Activated CD4-positive, alpha-beta T cell treated with anti-CD3 and anti-CD28 coated beads for 36 hours (primary cell): Measurements from ENCODE around the gene BDP1. TPM values are rescaled to one million over a fixed set of nuclear protein-coding genes. Genes with fewer than 3 reads are reported as not detected.
"Not testable (repeated sequence)": the region's sequence is repeated elsewhere in the genome, so short reads cannot be mapped to it uniquely, and the experiment has no call there.

Experiments
- ATAC-seq: fragments of 200-7000 bp; cut with Tn5 transposase; one replicate; pipeline ENCODE4 v1.10.0; 2021; ENCODE audit warnings: mild to moderate bottlenecking, moderate library complexity
- CTCF ChIA-PET: fragments of 350-600 bp; sonication (Branson Sonifier 250); formaldehyde crosslinking; loops from one replicate; lab custom pipeline; 2021; ENCODE audit warnings: antibody characterized with exemption; lab: Charles Lee
- POLR2A ChIA-PET: fragments of 350-600 bp; sonication (Branson Sonifier 250); formaldehyde crosslinking; loops from one replicate; lab custom pipeline; 2021; ENCODE audit warnings: antibody characterized with exemption, inconsistent platforms; lab: Charles Lee
- DNase-seq: peaks from one replicate; pipeline ENCODE4 v3.0.0-alpha.2; 2020
- H3K27ac Mint-ChIP-seq: one replicate; pipeline ENCODE4 v1.8.0; 2021; ENCODE audit warnings: mixed read lengths
- H3K27me3 Mint-ChIP-seq: one replicate; pipeline ENCODE4 v1.8.0; 2021; ENCODE audit warnings: mixed read lengths
- H3K36me3 Mint-ChIP-seq: one replicate; pipeline ENCODE4 v1.8.0; 2021; ENCODE audit warnings: low read depth, mixed read lengths
- H3K4me1 Mint-ChIP-seq: one replicate; pipeline ENCODE4 v1.8.0; 2021; ENCODE audit warnings: mixed read lengths
- H3K4me3 Mint-ChIP-seq: one replicate; pipeline ENCODE4 v1.8.0; 2021; ENCODE audit warnings: mild to moderate bottlenecking, moderate library complexity, mixed read lengths
- H3K9me3 Mint-ChIP-seq: one replicate; pipeline ENCODE4 v1.8.0; 2021; ENCODE audit warnings: low read depth, mixed read lengths
- intact Hi-C, 2 experiments: fragments of 100-400 bp; cut with DNase I in 1 of 2; cut with micrococcal nuclease in 1 of 2; formaldehyde crosslinking; loops; one replicate each; pipeline versions ENCODE4 v1.14.2 to v1.15.1; 2022 to 2024; cut with DNase I, micrococcal nuclease
- total RNA-seq, 2 experiments: library from RNA; stranded (reverse); gene quantifications; one replicate each; pipeline ENCODE4 v1.2.3, GENCODE V29; 2021

BDP1 gene, protein sequence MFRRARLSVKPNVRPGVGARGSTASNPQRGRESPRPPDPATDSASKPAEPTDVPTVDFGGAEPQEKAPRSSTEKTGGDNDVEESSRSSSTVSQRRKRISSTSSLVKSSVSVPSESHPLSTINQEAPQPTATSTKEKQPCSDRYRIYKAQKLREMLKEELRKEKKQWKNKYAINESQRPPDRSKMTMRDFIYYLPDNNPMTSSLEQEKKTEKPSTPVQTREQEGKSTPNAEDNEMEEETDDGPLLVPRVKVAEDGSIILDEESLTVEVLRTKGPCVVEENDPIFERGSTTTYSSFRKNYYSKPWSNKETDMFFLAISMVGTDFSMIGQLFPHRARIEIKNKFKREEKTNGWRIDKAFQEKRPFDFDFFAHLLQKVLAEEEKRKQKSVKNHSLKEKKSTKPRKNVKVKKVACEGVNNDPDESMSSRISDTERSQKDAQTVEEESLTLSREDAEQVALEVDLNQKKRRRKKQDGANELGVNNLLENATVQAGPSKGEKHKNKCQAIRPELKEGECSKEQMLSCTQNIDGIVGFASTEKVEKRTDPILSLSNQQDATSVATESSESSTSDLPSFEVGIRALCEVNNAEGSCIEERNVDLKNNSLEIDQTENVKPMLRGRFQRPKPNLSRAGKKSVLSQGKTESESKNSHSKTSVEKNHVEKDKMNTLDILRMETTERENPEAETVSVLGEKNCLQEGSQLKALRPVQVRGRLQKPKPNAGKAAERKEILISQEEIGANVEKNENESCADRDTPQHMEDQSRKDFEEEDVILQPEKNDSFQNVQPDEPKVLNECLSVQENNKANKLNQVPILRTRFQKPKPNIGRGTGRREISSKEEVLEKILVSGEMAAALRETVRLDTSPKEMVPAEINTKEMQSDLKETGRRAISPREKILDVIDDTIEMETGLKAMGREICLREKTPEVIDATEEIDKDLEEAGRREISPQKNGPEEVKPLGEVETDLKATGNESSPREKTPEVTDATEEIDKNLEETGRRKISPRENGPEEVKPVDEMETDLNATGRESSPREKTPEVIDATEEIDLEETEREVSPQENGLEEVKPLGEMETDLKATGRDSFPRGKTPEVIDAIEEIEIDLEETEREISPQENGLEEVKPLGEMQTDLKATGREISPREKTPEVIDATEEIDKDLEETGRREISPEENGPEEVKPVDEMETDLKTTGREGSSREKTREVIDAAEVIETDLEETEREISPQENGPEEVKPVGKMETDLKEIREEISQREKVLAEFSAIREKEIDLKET (N-terminal part only)
- 10 to 100 TPM; 27.2 to 30.1 TPM for total RNA-seq

DNA sequence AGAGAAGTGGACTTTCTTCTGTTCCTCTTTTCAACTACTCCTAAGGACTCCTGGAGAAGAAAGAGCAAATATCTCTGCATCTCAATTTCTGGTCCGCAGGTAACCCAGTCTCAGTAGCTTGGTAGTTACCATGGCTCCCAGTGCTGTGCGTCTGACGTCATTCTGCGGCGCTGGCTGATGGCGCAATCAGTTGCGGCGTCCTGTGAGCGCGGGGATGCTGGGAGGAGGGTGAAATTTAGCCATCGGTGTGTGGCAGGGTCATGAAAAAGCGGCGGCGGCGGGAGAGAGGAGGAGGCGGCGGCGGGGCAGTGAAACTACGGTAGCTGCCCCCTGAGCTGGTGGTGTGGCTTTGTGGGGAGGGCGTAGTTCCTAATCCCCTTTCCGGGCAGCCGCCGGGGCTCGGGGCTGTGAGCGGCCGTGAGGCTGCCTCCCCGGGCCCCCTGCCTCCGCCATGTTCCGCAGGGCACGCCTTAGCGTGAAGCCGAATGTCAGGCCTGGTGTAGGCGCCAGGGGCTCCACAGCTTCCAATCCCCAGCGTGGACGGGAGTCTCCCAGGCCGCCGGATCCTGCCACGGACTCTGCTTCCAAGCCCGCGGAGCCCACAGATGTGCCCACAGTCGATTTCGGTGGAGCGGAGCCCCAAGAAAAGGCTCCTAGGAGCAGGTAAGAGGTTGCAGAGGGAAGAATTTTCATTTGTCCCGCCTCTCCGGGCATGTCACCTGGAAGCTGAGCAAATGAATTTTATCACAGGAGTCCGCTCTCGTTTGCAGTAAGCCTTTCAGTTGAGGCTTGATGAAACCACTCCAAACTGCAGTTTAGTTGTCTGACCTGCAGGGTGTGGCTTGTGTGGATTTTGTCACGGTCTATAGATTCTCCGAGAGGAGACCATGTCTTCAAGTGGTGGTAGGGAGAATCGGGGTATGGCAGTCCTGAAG, at the start of gene BDP1:
TSS of gene BDP1 (plus strand) at position 225 of the 935 bp plus-strand sequence. CDS start at position 452, 227 bp downstream.
- intact Hi-C loops: loop anchor here (1.0 to 10.0 kb wide), 3 partner anchors 131 to 849 kb away; partner anchors contain the start of gene MCCC2 (in 2 of the 2)
- Mint-ChIP-seq H3K27me3 (peaks cover 6% of the 10 kb centered on the region), H3K9me3 (no peaks in the 10 kb centered on the region), H3K4me3 (peak within 1 kb of the TSS; percentile 93), H3K36me3 (peaks cover 27% of the 10 kb centered on the region), H3K4me1 (peaks cover 20% of the 10 kb centered on the region), H3K27ac (peak within 1 kb of the TSS; percentile 99)
- DNase-seq (peak; percentile 99), ATAC-seq (peak; percentile 93)
- ChIA-PET POLR2A (interaction anchor here (0.9 to 1.1 kb wide), 2 partner anchors 86 to 1015 kb away, joined by 3 read pairs; no protein-coding TSS in a partner anchor), CTCF (interaction anchor here (0.8 to 1.0 kb wide), 2 partner anchors 20 to 125 kb away, joined by 3 to 4 read pairs; no protein-coding TSS in a partner anchor)

DNA sequence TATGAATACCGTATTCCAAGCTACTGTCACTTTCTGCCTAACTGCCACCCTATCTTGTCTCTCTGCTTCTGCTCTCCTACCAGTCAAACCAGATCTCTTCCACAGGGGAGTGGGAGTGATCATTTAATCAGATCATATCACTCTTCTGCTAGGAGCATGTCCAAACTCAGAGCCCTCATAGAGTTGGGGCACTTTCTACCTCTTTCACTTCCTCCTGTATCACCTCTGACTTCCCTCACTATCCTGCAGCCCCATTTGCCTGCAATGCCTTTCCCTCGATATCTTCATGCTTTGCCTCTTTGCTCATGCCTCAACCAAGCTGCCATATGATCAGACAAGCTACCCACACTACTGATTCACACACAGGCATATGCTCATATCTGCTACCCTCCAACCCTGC, 45.4 kb upstream of the BDP1 start:
- CTCF ChIA-PET, intact Hi-C loops, H3K4me1 Mint-ChIP-seq, H3K27ac Mint-ChIP-seq, H3K4me3 Mint-ChIP-seq, POLR2A ChIA-PET, DNase-seq, H3K36me3 Mint-ChIP-seq, ATAC-seq, H3K9me3 Mint-ChIP-seq: not testable (repeated sequence)
- peaks cover 21% of the 10 kb centered on the region for H3K27me3 Mint-ChIP-seq

DNA sequence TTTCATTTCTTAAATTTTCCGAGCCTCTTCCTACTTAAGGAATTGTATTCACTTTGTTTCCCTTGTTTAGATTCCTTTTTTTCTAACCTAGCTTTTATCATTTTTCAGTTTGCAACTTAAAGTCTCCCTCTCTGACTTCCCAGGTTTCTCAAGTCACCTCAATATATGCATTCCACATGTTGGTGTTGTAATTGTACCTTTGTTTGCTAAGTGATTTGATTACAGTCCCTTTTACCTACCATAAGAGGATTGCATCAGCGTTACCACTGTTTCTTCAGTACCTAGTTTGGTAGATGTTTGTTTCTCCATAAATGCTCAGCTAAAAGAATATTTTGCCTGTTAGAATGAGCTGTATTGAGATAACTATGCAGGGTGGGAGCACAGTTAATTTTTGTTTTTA, 39.8 kb upstream of the BDP1 start:
- POLR2A ChIA-PET, H3K4me3 Mint-ChIP-seq, H3K4me1 Mint-ChIP-seq, DNase-seq, H3K9me3 Mint-ChIP-seq, H3K36me3 Mint-ChIP-seq, H3K27ac Mint-ChIP-seq, ATAC-seq, intact Hi-C loops, CTCF ChIA-PET: not testable (repeated sequence)
- peaks cover 30% of the 10 kb centered on the region for H3K27me3 Mint-ChIP-seq

DNA sequence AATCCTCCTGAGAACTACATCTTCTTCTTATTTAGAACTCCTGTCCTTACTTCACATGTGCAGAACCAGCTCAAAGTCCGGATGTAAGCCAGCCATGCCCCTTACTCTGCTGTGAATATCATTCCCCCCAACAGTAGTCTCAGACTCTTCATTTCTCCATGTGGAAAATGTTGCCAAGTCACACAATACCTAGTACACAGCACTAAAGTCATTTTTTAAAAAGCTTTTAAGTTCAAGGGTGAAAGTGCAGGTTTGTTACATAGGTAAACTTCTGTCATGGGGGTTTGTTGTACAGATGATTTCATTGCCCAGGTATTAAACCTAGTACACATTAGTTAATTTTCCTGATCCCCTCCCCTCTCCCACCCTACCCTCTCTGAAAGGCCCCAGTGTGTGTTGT, 37.4 kb upstream of the BDP1 start:
- H3K36me3 Mint-ChIP-seq, H3K27ac Mint-ChIP-seq, CTCF ChIA-PET, POLR2A ChIA-PET, DNase-seq, H3K4me1 Mint-ChIP-seq, H3K9me3 Mint-ChIP-seq, intact Hi-C loops, ATAC-seq, H3K4me3 Mint-ChIP-seq: not testable (repeated sequence)
- peaks cover 28% of the 10 kb centered on the region for H3K27me3 Mint-ChIP-seq

DNA sequence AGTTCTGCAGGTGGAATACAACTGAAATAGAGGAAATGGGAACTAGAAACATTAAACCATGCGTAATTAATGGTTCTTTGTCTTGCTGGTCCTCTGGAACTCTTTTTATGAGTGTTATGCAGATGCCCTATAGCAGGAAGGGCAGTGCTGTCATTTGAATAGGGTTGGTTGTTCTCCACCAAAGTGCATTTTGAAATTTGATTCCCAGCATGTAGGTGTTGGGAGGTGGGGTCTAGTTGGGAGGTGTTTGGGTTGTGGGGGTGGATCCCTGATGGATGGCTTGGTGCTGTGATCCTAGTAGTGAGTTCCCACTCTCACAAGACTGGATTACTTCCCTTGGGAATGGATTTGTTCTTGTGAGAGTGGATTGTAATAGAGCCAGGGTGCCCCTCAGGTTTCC, 34.2 kb upstream of the BDP1 start:
- H3K4me3 Mint-ChIP-seq, intact Hi-C loops, ATAC-seq, DNase-seq, H3K36me3 Mint-ChIP-seq, POLR2A ChIA-PET, H3K4me1 Mint-ChIP-seq, H3K9me3 Mint-ChIP-seq, H3K27ac Mint-ChIP-seq, CTCF ChIA-PET: not testable (repeated sequence)
- H3K27me3 Mint-ChIP-seq: peaks cover 19% of the 10 kb centered on the region

DNA sequence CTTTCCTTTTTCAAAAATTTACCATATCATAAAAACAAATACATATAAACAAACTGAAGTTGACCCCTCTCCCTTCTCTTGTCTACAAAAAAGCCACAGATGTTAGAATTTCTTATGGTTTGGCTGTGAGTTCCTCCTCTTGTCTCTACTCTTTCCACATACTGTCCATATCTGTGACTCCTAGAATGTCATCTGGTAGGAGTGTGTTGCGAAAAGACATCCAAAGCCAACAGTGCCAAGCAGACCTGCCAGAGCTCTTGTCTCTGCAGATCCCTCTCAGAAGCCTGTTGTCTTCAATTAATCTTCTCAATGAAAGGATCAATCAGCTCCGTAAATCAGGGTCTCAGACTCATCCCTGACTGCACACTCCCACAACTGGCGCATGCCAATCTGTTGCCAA, 31.6 kb upstream of the BDP1 start:
- CTCF ChIA-PET, H3K9me3 Mint-ChIP-seq, ATAC-seq, H3K4me1 Mint-ChIP-seq, DNase-seq, H3K27ac Mint-ChIP-seq, H3K4me3 Mint-ChIP-seq, H3K36me3 Mint-ChIP-seq, H3K27me3 Mint-ChIP-seq, intact Hi-C loops: not testable (repeated sequence)
- POLR2A ChIA-PET: interaction anchor here (0.6 kb wide), 1 partner anchor 1437 kb away, joined by 12 read pairs; no protein-coding TSS in a partner anchor

DNA sequence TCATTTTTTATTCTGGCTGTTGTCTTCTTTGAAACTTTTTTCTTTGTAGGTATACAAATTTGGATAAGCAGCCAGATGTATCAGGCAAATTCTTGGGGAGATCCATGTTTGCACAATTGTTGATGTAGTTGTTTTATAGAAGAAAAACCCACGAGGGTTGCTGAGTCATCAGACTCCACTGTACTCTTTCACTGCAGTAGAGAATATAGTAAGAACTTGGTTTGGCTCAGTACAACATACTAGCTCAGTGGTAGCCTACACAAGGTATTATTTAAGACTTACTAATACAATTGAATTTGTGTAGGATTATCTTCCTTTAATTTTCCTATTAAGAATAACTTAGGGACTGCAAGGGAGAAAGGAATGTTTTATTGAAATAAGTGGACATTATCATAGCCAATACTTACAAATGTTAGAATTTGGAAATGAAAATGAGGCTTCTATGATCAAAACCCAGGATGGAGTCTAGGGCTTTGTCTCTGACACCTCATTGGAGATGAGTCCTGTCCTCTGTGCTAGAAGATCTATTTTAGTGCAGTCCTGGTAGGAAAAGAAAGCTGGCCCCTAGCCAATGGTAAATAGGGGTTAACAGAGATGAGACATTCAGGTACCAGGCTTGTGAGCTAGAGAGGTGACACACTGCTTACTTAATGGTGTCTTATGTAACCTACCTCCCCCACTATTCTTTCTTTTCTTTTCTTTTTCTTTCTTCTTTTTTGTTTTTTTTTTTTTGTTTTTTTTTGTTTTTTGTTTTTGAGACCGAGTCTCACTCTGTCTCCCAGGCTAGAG, 28.6 kb upstream of the BDP1 start:
- DNase-seq, CTCF ChIA-PET, H3K4me1 Mint-ChIP-seq, H3K27ac Mint-ChIP-seq, H3K4me3 Mint-ChIP-seq, ATAC-seq, H3K27me3 Mint-ChIP-seq, POLR2A ChIA-PET, intact Hi-C loops, H3K36me3 Mint-ChIP-seq, H3K9me3 Mint-ChIP-seq: not testable (repeated sequence)

DNA sequence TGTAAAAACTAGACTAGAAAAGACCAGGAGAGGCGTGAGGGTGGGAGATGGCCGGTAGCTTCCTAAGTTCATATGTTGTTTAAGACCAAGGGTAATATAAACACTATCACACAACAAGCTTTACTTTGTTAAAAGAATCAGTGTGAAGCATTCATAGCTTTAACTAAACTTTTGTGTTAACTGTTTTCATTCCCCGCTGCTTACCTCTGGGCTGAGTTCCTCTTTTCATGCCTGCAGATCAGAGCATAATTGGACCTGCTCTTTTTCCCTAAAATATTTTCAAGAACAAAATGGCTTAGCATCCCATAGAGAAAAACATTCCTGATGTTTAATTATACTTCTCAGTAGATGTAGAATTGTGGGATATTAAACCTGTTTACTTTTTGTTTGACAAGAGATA, 23.0 kb upstream of the BDP1 start:
- CTCF ChIA-PET, H3K27ac Mint-ChIP-seq, POLR2A ChIA-PET, intact Hi-C loops, ATAC-seq, H3K36me3 Mint-ChIP-seq, H3K4me1 Mint-ChIP-seq, H3K4me3 Mint-ChIP-seq, DNase-seq, H3K9me3 Mint-ChIP-seq: not testable (repeated sequence)
- peaks cover 14% of the 10 kb centered on the region for H3K27me3 Mint-ChIP-seq

DNA sequence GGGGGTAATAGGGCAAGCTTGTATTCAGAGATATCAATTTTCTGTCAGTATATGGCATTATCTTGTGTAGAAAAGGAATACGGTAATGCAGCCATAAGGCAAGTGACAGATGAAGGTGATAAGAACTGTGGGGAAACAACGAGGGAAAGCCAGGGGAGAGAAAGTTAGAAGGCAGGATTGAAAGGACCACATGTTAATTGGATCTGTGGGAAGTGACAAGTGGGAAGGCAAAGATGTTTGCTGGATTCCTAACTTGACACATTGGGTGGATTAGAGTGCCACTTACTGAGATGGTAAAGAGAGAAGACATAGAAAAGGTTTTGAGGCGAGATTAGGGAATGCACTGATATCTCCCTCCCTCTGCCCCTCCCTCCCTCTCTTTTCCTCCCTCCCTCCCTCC, 20.6 kb upstream of the BDP1 start:
- H3K9me3 Mint-ChIP-seq, intact Hi-C loops, DNase-seq, H3K4me3 Mint-ChIP-seq, H3K4me1 Mint-ChIP-seq, POLR2A ChIA-PET, CTCF ChIA-PET, H3K27ac Mint-ChIP-seq, H3K36me3 Mint-ChIP-seq, ATAC-seq: not testable (repeated sequence)
- peaks cover 14% of the 10 kb centered on the region for H3K27me3 Mint-ChIP-seq

DNA sequence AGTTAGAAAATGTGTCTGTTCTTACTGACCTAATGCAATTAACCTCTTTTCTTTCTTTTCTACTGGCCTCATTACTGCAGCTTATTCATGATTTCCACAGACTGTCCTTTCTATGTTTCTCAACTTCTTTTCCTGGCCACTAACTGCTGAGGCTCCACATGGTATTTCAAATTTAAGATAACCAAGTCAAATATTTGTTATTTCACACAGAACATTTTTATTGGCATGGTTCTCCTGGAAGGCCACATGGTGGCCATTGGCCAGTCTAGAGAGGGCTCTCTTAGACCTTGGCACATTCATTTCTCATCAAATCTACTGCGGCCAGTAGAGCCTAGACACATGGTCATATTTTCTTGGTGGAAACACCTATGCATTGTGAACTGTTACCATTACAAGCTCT, 13.9 kb upstream of the BDP1 start:
- peaks cover 12% of the 10 kb centered on the region for H3K4me1 Mint-ChIP-seq
- H3K4me3 Mint-ChIP-seq, H3K9me3 Mint-ChIP-seq, DNase-seq, POLR2A ChIA-PET, intact Hi-C loops, H3K27ac Mint-ChIP-seq, CTCF ChIA-PET, ATAC-seq, H3K36me3 Mint-ChIP-seq: not testable (repeated sequence)
- peaks cover 19% of the 10 kb centered on the region for H3K27me3 Mint-ChIP-seq
